HG02885 (cell line): Measurements from ENCODE around the gene ARHGAP32.

Experiments
- ATAC-seq: cut with Tn5 transposase; IDR thresholded peaks from one replicate; pipeline ENCODE4 v1.9.1; 2021; ENCODE audit warnings: mild to moderate bottlenecking; ENCODE audit not compliant: unreplicated experiment, poor library complexity

ARHGAP32 gene

DNA sequence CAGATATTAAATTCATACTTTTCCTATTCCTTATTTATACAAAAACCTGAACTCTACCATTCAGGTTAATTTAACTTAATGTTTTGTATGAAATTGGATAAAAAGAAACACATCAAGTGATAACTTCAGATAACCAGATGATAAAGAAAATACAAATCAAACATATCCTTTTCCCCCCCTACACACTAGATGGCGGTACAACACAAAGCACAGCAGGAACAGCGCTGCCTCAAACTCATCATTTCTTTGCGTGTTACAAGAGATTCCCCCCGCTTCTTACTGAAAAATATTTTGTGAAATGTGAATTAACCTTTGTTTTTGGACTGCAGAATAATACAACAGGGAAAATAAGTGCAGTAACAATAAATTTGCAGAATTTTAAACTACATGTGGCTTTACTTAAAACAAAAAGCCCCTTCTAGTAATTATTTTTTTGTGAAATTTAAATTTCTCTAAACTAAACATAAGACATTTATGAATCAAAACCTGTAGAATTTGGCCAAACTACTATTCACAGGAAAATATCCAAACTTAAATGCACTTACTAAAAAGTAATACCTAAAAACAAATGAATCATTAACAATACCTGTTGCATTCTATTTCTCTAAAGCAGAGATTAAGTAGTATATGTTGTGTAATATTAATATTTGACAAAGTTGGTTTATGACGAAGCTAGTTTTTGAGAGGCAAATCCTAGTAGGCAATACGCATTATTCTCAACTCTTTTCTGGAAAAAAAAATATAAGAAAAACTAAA is 74.4 kb downstream of the ARHGAP32 start:
- ATAC-seq, result peak; percentile 80

DNA sequence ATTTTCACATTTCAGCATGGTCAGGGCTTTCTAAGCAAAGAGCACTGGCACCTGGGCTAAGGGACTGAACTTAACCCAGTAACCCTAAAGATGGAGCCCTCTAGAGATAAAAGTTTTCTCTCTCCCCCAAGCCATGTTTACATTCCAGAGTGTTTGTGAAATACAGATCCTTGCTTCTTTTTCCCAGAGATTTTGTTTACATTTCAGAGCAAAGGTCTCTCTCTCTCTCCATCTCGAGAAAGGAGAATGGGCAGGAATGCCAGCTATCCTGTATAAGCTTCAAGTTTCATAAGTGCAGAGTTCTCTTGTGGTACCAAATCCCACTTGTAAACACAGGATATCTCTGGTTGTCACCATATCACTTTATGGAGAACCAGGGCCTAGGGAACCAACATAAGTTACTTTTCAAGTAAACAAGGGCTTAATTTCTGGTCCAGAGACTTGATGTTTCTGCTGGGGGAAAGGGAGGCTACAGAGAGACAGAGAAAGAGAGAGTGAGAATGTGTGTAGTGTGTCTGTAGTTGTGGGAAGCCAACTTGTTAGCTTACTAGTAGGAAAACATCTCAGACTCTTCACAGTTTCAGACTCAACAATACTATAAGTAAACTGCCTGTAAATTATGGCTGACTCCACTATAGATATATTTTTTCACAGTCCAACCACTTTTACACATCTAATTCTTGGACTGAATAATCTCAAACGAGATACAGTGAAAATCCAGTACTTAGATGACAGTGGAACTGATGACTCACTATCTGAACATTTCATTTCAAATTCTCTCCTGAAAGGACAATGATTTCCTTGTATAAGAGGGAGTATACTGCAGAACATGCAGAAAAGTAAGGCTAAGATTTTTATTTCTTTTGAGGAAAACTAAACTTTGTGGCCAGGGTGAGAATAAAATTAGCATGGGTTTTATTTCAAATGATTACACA is 76.2 kb downstream of the ARHGAP32 start:
- no peak for ATAC-seq

GRCh38 chr11:129109701-129110100 is 82.4 kb downstream of the ARHGAP32 start:
- no peak for ATAC-seq

- no peak for ATAC-seq
These were observed 85.3 kb downstream of the ARHGAP32 start for GRCh38 chr11:129106788-129107187.

- ATAC-seq, result no peak
These were observed 89.4 kb downstream of the ARHGAP32 start for GRCh38 chr11:129102756-129103155.

- ATAC-seq, result no peak
These were observed 89.9 kb downstream of the ARHGAP32 start for GRCh38 chr11:129102225-129102624.

DNA sequence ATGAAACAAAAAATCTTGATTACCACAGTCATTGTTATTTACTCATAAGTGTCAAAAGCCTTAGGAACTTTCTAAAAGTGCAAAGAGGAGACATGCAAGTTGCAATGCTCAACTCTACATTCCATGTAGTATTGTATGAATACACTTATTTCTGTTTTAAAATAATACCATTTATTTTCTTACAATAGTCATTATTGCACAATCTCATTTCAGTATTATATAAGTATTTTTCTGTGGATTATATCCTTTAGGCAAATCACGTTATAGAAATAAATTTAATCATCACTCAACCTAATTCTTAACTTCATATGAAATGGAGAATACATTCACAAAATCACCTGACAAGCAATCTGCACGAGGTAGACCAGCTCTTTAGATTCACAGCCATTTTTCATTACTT is 98.8 kb downstream of the ARHGAP32 start:
- ATAC-seq, result no peak

DNA sequence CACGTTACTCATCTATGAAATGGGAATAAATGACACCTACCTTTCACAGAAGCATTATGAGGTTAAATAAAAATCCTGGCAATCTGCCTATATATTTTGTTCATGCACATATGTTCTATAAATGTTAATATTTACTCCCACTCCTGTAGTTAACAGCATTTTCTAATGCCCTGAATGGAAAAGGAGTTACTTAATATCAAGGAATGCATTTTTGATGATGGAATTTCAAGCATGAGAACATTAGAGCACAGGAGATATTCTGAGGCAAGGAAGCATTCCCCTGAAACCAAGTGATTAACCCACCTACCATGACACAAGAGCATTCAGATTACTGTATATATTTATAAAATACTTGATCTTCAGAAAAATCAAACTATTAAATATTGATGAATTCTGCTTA is 102.1 kb downstream of the ARHGAP32 start:
- no peak for ATAC-seq

- no peak for ATAC-seq
These were observed 102.8 kb downstream of the ARHGAP32 start for GRCh38 chr11:129089279-129089678.

DNA sequence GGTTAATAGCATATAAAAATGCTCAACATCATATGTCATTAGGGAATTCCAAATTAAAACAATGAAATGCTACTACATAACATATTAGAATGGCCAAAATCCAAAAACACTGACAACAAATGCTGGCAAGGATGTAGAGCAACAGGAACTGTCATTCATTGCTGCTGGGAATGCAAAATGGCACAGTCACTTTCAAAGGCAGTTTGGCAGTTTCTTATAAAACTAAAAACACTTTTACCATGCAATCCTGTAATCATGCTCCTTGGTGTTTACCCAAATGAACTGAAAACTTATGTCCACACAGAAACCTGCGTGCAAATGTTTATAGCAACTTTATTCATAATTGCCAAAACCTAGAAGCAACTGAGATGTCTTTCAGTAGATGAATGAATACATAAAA is 105.1 kb downstream of the ARHGAP32 start:
- ATAC-seq, result no peak

DNA sequence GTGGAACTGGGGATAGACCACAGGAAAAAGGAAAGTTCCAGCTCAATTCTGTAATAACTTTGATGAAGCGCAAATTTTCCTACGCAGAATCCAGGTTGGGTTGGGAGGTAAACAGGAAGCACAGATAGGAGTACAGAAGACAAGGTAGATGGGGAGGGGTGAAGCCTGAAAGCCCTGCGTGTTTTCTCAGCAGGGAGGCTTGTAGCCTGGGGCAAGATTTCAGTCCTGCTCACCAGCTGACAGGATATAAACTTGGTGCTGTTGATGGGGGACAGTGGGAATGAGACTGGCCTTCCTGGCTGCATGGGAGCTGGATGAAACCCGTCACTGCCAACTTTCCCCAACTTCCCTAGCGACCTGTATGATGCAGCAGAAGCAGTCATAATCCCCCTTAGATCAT is 114.9 kb downstream of the ARHGAP32 start:
- no peak for ATAC-seq

DNA sequence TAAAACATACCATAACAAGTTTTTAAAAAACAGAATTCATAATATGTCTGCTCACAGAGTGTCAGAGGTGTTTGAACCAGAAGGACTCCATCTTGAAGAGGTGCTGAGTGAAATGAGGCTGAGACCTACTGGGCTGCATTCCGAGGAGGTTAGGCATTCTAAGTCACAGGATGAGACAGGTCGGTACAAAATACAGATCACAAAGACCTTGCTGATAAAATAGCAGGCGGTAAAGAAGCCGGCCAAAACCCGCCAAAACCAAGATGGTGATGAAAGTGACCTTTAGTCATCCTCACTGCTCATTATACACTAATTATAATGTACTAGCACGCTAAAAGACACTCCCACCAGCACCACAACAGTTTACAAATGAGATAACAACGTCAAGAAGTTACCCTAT is 116.4 kb downstream of the ARHGAP32 start:
- no peak for ATAC-seq

DNA sequence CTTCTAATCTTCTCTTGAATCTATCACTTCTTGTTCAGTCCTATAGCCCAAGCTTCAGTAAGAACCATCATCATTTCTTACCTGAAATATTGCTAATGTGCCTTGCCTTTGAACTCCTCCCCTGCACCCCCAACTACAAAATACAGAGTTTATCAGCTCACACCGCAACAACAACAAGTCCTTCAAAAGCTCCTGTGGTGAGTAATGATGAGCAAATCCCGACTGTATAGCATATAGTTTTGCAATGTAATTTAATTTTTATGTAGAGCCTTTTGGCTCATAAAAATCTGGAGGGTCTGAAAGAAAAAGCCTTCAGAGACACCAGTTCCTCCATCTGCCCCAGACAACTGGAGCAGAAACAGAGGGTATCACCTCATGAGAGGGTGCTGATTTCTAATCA is 124.7 kb downstream of the ARHGAP32 start:
- no peak for ATAC-seq

DNA sequence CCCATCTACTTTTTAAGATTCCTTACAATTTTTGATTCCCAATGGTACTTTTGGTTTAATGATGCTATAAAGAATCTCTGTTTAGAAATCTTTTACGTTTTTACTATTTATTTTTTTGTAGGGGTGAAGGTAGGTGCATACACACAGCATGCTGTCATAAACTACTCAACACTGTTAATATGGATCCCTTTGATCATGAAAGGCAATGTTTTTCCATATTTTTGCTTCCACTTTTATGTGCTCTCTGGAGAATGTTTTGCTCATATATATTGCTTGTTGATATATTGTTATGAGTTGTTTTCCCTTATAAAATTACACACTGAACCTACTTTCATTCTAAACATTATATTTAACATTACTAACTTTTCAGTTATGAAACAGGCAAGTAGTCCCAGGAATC is 125.9 kb downstream of the ARHGAP32 start:
- ATAC-seq, result no peak

GRCh38 chr11:129063118-129063517 is 129.0 kb downstream of the ARHGAP32 start:
- no peak for ATAC-seq

- ATAC-seq, result no peak
These were observed 130.5 kb downstream of the ARHGAP32 start for GRCh38 chr11:129061492-129062230.

DNA sequence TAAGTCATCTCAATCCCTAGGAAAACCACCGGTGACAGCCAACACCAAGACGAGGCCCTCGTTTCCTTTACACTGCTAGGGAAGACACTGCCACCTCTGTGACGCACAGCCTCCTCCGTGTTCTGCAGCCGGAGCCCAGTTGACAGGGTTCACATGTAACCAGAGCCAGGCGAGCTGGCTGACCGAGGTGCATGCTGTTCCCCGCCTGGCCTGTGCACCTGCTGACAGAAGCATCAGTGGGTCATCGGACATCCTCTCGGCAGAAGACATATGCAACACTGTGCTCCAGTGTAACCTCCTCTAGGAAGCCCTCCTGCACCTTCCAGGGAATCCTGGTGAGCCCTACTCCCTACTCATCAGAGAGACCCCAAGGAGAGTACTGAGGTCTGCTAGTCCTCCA is 135.2 kb downstream of the ARHGAP32 start:
- no peak for ATAC-seq

DNA sequence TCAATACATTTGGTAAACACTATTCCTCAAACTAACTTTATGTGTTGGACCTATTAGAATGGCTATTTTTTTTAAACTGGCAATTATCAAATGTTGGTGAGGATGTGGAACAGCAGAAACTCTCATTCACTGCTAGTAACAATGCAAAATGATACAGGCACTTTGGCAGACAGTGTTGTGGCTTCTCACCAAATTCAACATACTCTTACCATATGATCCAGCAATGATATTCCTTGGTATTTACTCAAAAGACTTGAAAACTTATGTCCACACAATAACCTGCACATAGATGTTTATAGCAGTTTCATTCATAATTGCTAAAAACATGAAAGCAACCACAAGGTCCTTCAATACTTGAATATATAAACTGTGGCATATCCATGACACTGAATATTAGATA is 136.9 kb downstream of the ARHGAP32 start:
- ATAC-seq, result no peak

- ATAC-seq, result no peak
These were observed 143.2 kb downstream of the ARHGAP32 start for GRCh38 chr11:129048911-129049310.

GRCh38 chr11:129045150-129045549 is 147.0 kb downstream of the ARHGAP32 start:
- ATAC-seq, result no peak

DNA sequence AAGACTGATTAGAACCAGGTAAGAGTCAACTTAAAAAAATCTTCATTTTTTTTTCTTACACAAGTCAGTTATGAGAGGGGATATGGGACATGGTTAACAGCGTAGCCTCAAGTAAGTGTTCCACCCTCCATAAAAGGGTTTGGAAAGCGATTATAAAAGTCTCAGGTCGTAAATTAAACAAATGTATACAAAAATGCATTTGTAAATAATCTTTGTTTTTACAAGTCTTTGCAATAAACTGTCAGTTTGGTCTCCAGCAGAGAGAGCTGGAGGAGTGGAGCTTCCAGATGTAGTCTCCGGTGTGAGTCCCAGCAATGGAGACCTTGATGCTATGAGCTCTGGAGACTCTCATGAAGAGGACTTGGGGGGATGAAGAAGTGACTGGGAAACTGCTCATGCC is 149.6 kb downstream of the ARHGAP32 start:
- ATAC-seq, result no peak
